GM19035 (cell line): ENCODE results near the gene MMP3.
"Not testable (repeated sequence)": the region's sequence is repeated elsewhere in the genome, so short reads cannot be mapped to it uniquely, and the experiment has no call there.

Source experiments
- ATAC-seq: cut with Tn5 transposase; IDR thresholded peaks from one replicate; pipeline ENCODE4 v1.9.1; 2021; ENCODE audit not compliant: unreplicated experiment

The MMP3 gene

GRCh38 chr11:102843489-102843888, at the start of gene MMP3:
TSS of gene MMP3 (minus strand) at chr11:102843609. CDS start at chr11:102843546, 63 bp downstream.
- ATAC-seq, result no peak

- no peak for ATAC-seq
Measured at GRCh38 chr11:102891736-102892135, 48.3 kb upstream of the MMP3 start.

GRCh38 chr11:102886999-102887398, 43.6 kb upstream of the MMP3 start:
- no peak for ATAC-seq

GRCh38 chr11:102883141-102883540, 39.7 kb upstream of the MMP3 start:
- ATAC-seq, result peak; percentile 24

- peak; percentile 62 for ATAC-seq
Measured at GRCh38 chr11:102882389-102883024, 39.1 kb upstream of the MMP3 start.

GRCh38 chr11:102879801-102880200, 36.4 kb upstream of the MMP3 start:
- ATAC-seq, result no peak

- no peak for ATAC-seq
Measured at GRCh38 chr11:102878595-102878994, 35.2 kb upstream of the MMP3 start.

GRCh38 chr11:102874852-102875251, 31.4 kb upstream of the MMP3 start, which contains the start of gene MMP12:
TSS of gene MMP12 (minus strand) at chr11:102874982. CDS start at chr11:102874937, 45 bp downstream.
- ATAC-seq, result no peak

GRCh38 chr11:102869354-102869964, 26.1 kb upstream of the MMP3 start:
- not testable (repeated sequence) for ATAC-seq

GRCh38 chr11:102868339-102868738, 24.9 kb upstream of the MMP3 start:
- no peak for ATAC-seq

- ATAC-seq, result no peak
Measured at GRCh38 chr11:102864724-102865123, 21.3 kb upstream of the MMP3 start.

- ATAC-seq, result no peak
Measured at GRCh38 chr11:102853956-102854355, 10.5 kb upstream of the MMP3 start.

- no peak for ATAC-seq
Measured at GRCh38 chr11:102853055-102853454, 9.6 kb upstream of the MMP3 start.

GRCh38 chr11:102850973-102851745, 7.8 kb upstream of the MMP3 start:
- ATAC-seq, result no peak

GRCh38 chr11:102849311-102849710, 5.9 kb upstream of the MMP3 start:
- no peak for ATAC-seq

- no peak for ATAC-seq
Measured at GRCh38 chr11:102846292-102846691, 2.9 kb upstream of the MMP3 start.

- no peak for ATAC-seq
Measured at GRCh38 chr11:102842930-102843329, 479 bp downstream of the MMP3 start.

- no peak for ATAC-seq
Measured at GRCh38 chr11:102840018-102840417, 3.4 kb downstream of the MMP3 start.

GRCh38 chr11:102837646-102838045, 5.8 kb downstream of the MMP3 start:
- ATAC-seq, result no peak

GRCh38 chr11:102837156-102837555, 6.3 kb downstream of the MMP3 start:
- ATAC-seq, result no peak

- no peak for ATAC-seq
Measured at GRCh38 chr11:102836290-102836875, 7.0 kb downstream of the MMP3 start.

- ATAC-seq, result no peak
Measured at GRCh38 chr11:102833731-102834130, 9.7 kb downstream of the MMP3 start.
